CD4-positive, alpha-beta T cell treated with Interleukin-1 beta for 1 hour (primary cell): ENCODE data around the gene NCKAP5.

Experiments used
- DNase-seq, 2 donors: peaks; one replicate each; pipeline ENCODE4 v3.0.0-alpha.2; 2020 to 2022

The NCKAP5 gene

GRCh38 chr2:133135035-133135654 lies 433.1 kb downstream of the NCKAP5 start:
- DNase-seq: no peak

- DNase-seq: no peak
Observed at GRCh38 chr2:133130548-133131246, 437.6 kb downstream of the NCKAP5 start.

DNA sequence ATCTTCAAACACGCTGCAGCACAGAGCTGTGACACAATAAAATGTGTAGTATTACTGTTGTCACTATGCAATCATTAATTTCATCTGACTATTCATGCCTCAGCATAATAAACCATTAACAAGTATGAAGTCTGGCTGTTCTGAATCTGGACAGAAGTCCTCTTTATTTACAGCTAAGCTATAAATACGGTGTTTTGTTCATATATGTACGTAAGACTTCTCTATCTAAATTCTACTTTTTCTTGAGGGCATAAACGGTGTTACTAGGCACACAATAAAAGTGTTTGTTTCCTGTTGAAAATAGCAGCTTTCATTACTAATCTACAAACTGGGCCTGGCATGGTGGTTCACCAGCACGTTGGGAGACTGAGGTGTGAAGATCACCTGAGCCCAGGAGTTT lies 443.8 kb downstream of the NCKAP5 start:
- no peak for DNase-seq

- DNase-seq: no peak
Observed at GRCh38 chr2:133123904-133124303, 444.4 kb downstream of the NCKAP5 start.

GRCh38 chr2:133123393-133123792 lies 444.9 kb downstream of the NCKAP5 start:
- DNase-seq: no peak

- no peak for DNase-seq
Observed at GRCh38 chr2:133122529-133122928, 445.7 kb downstream of the NCKAP5 start.

- DNase-seq: no peak
Observed at GRCh38 chr2:133120310-133120709, 448.0 kb downstream of the NCKAP5 start.

DNA sequence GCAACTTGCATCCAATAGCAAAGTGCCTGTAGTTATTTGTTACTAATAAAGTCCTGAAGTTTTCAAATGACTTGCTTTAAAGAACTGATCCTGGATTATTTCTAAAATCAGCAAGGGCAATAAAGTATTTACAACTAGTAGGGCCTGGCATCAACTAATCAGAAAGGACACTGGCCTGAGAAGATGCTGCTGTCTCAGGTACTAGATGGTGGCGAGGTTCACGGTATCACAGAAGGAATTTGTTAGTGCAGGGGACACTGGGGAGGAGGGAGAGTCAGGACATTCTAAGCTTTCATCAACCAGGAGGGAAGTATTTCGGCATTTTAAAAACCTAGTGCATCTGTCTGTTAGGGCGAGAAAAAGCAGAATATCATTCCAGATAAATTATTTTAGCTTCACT lies 458.1 kb downstream of the NCKAP5 start:
- DNase-seq: no peak

DNA sequence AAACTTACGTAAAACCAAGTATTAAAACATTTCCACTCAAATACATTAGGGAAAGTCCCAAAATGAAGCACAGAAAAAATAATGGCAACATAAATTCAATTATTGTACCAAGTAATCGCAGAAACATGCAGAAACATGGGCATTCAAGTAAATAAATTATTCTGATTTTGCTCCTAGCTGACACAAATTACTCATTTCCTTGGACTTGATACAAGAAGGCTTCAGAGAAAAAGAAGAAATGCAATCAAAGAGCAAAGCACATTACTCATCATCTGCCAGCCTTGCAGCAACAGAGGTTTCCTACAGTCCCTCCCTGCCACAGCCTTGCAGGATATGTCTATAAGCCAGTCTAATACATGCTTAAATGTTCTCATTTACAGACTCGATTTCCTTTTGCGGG lies 458.5 kb downstream of the NCKAP5 start:
- DNase-seq: no peak

GRCh38 chr2:133107058-133107815 lies 461.0 kb downstream of the NCKAP5 start:
- DNase-seq: no peak

DNA sequence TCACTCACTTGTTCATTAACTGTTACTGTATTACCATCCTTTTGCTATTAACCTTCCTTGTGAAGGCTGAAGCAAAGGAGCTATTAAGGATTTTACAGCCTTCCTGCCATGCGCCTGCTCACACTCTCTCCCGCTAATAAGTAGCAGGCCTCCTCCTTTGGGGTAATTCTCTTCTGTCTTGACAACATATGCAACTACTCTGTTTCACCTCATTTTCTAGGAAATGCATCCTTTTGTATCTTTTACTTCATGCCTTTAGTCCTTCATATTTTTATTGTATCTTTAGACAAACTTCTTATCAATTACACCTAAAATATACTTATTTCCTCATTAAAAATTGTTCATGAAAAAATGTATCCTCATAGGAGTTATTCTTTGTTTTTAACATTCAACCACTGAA lies 463.4 kb downstream of the NCKAP5 start:
- DNase-seq: no peak

DNA sequence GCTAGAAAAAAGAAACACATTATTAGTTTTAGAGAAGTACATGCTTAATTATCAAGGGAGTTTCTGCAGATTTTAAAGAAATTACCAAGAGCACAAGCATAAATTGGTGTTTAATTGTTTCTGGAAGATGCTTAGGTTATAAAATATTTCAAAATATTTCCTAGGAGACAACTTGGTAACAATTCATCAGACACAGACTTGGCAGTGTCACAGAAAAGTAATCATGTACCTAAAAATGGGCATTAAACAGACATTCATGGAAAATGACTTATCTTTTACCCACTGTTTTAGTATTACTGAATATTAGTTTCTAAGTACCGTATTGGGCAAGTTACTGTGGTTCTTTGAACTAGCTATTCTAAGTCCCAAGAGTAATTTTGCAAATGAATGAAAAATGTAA lies 469.5 kb downstream of the NCKAP5 start:
- no peak for DNase-seq

DNA sequence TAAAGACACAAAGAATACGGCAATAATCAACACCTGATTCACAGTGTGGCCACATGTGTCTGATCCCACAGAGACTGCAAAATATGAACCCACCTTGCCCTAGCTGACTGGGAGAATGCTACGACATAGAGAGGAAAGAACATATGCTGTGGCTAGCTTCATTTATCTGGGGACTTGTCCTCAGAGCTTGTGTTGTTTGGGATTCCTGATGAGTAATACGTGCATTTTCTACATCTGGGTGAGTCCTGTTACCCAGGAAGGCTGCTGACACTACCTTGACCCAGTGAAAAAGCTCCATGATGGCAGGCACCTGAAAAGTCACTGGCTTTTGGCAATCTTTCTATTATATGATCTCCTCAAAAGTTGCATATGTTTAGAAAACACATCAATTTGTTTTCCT lies 470.6 kb downstream of the NCKAP5 start:
- no peak for DNase-seq

- no peak for DNase-seq
Observed at GRCh38 chr2:133092571-133092970, 475.7 kb downstream of the NCKAP5 start.

DNA sequence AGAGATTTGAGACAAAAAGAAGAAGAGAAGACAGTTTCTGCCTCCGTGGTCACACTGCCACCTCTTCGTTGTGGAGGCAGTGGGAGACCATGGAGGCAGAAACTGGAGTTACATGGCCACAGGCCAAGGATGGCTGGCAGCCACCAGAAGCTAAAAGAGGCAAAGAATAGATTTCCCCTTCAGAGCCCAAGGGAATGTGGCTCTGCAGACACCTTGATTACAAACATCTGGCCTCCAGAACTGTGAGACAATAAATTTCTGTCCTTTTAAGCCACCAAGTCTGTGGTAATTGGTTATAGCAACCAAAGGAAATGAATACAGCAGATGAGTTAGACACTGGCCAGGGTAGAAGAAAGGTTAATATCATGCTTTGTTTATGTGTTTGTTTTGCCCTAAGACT lies 477.9 kb downstream of the NCKAP5 start:
- DNase-seq: no peak

- no peak for DNase-seq
Observed at GRCh38 chr2:133086176-133086575, 482.1 kb downstream of the NCKAP5 start.

DNA sequence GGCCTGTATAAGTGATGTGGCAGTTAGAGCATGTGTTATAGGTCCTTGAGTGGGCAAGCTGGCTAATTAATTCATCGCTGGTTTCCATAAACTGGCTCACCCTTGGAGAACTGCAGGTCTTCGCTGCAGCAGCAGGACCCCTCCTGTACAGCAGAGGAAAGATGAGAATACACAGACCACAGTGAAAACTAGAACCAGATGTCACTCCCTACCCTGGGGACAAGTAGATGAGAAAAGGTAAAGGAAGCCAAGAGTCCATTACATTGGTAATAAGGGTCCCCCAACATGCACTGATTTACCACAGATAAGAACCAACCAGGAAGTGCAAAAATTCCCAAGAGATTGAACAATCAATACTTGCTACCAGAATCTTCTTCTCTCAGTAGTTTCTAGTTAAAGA lies 482.6 kb downstream of the NCKAP5 start:
- no peak for DNase-seq

GRCh38 chr2:133082034-133082433 lies 486.2 kb downstream of the NCKAP5 start:
- no peak for DNase-seq

GRCh38 chr2:133080822-133081221 lies 487.4 kb downstream of the NCKAP5 start:
- DNase-seq: no peak

GRCh38 chr2:133078667-133079411 lies 489.4 kb downstream of the NCKAP5 start:
- no peak for DNase-seq

GRCh38 chr2:133077269-133077822 lies 490.9 kb downstream of the NCKAP5 start:
- DNase-seq: no peak

- no peak for DNase-seq
Observed at GRCh38 chr2:133072837-133073694, 495.2 kb downstream of the NCKAP5 start.
